SU-DHL-6 (cell line): ENCODE results near the gene MYRFL.

Experiments
- H2AFZ ChIP-seq: fragments of 200-600 bp; sonication (generic); 2 replicates; pipeline ENCODE4 v1.6.1; 2014; ENCODE audit warnings: low read depth, mild to moderate bottlenecking, moderate library complexity, mixed read lengths, antibody characterized with exemption, low read length; ENCODE audit not compliant: severe bottlenecking
- H3F3A ChIP-seq: fragments of 200-600 bp; shearing (Covaris generic); 2 replicates; pipeline ENCODE4 v1.6.0; 2016; ENCODE audit warnings: antibody characterized with exemption, mild to moderate bottlenecking; ENCODE audit not compliant: insufficient read depth
- H3K27ac ChIP-seq: fragments of 200-600 bp; sonication (generic); 2 replicates; pipeline ENCODE4 v1.5.1; 2016; ENCODE audit warnings: low read depth, mild to moderate bottlenecking, low read length, moderate library complexity, mixed read lengths
- H3K27me3 ChIP-seq: fragments of 200-600 bp; sonication (generic), shearing (Covaris generic); 2 replicates; pipeline ENCODE4 v1.6.0; 2014; ENCODE audit warnings: mild to moderate bottlenecking, low read length
- H3K36me3 ChIP-seq: fragments of 200-600 bp; sonication (generic); 2 replicates; pipeline ENCODE4 v1.6.1; 2014; ENCODE audit warnings: mild to moderate bottlenecking, low read length, mixed read lengths
- H3K4me2 ChIP-seq: fragments of 300-600, 200-600 bp; shearing (Covaris generic), sonication (generic); 2 replicates; pipeline ENCODE4 v1.6.0; 2014; ENCODE audit warnings: low read length, low read depth, mild to moderate bottlenecking; ENCODE audit not compliant: poor library complexity, severe bottlenecking
- H3K4me3 ChIP-seq: fragments of 200-600 bp; sonication (generic); 2 replicates; pipeline ENCODE4 v1.5.1; 2014; ENCODE audit warnings: antibody characterized with exemption, low read length, mild to moderate bottlenecking, mixed read lengths; ENCODE audit not compliant: insufficient read depth, poor library complexity, severe bottlenecking
- H3K79me2 ChIP-seq: fragments of 200-600 bp; sonication (generic); 2 replicates; pipeline ENCODE4 v1.6.1; 2014; ENCODE audit warnings: mild to moderate bottlenecking, low read length, moderate library complexity; ENCODE audit not compliant: insufficient read depth
- H3K9ac ChIP-seq: fragments of 200-600 bp; sonication (generic); 2 replicates; pipeline ENCODE4 v1.7.0; 2014; ENCODE audit warnings: mild to moderate bottlenecking, low read length
- H3K9me2 ChIP-seq: fragments of 200-600 bp; sonication (generic); replicated peaks from 2 replicates; pipeline ENCODE4 v1.6.1; 2014; ENCODE audit warnings: low read length; ENCODE audit not compliant: insufficient read depth
- H3K9me3 ChIP-seq: fragments of 200-600 bp; sonication (generic); 2 replicates; pipeline ENCODE4 v1.6.1; 2014; ENCODE audit warnings: low read length, mixed read lengths; ENCODE audit not compliant: insufficient read depth
- H4K20me1 ChIP-seq: fragments of 200-600 bp; sonication (generic); 2 replicates; pipeline ENCODE4 v1.6.1; 2014; ENCODE audit warnings: low read depth, mild to moderate bottlenecking, antibody characterized with exemption, low read length, moderate library complexity, mixed read lengths
- EZH2phosphoT487 ChIP-seq: fragments of 200-600 bp; sonication (generic), shearing (Covaris generic); conservative IDR thresholded peaks from 2 replicates; pipeline ENCODE4 v1.6.1; 2018; ENCODE audit warnings: mild to moderate bottlenecking, antibody characterized with exemption, low read length, moderate library complexity, mixed read lengths
- TF ChIP-seq, protein P1 (sequence below): fragments of 200-600 bp; sonication (generic); IDR thresholded peaks from one replicate; pipeline ENCODE4 v1.5.1; 2017; ENCODE audit warnings: antibody characterized with exemption, mild to moderate bottlenecking, low read length, moderate library complexity; ENCODE audit not compliant: insufficient read depth, poor library complexity, severe bottlenecking

MYRFL gene

GRCh38 chr12:69886109-69886508 lies 61.1 kb downstream of the MYRFL start:
- Histone ChIP-seq H3K9me3 (no peaks in the 10 kb centered on the region), H3F3A (no peaks in the 10 kb centered on the region), H2AFZ (no peak overlapping the region), H3K27ac (no peak overlapping the region), H3K4me3 (no peak overlapping the region), H3K9me2 (no peaks in the 10 kb centered on the region), H3K9ac (no peak overlapping the region), H3K27me3 (no peaks in the 10 kb centered on the region), H3K4me2 (no peak overlapping the region), H3K36me3 (no peaks in the 10 kb centered on the region), H4K20me1 (no peaks in the 10 kb centered on the region), H3K79me2 (no peaks in the 10 kb centered on the region)
- TF ChIP-seq, protein P1, sequence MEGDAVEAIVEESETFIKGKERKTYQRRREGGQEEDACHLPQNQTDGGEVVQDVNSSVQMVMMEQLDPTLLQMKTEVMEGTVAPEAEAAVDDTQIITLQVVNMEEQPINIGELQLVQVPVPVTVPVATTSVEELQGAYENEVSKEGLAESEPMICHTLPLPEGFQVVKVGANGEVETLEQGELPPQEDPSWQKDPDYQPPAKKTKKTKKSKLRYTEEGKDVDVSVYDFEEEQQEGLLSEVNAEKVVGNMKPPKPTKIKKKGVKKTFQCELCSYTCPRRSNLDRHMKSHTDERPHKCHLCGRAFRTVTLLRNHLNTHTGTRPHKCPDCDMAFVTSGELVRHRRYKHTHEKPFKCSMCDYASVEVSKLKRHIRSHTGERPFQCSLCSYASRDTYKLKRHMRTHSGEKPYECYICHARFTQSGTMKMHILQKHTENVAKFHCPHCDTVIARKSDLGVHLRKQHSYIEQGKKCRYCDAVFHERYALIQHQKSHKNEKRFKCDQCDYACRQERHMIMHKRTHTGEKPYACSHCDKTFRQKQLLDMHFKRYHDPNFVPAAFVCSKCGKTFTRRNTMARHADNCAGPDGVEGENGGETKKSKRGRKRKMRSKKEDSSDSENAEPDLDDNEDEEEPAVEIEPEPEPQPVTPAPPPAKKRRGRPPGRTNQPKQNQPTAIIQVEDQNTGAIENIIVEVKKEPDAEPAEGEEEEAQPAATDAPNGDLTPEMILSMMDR: no peak
- TF ChIP-seq EZH2phosphoT487: no peak

DNA sequence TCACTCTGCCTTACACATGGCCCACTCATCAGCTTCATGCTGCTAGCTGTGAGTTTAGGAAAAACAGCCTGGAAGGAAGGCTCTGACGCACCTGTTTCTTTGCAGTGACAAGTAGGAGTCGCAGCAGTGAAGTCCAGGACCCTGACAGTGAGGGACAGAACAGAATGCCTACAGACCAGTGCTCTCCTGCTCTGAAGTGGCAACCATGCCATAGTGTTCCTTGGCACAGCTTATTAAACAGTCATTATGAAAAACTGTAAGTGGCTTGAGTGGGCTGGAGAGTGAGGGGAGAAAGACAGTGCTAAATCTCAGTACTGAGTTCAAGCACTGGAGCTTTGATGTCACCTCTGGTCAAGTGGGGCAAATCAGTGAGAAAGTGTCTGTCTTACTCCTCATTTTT lies 61.7 kb downstream of the MYRFL start:
- H4K20me1 ChIP-seq: no peaks in the 10 kb centered on the region
- H3K4me2 ChIP-seq: no peak overlapping the region
- H3K9ac ChIP-seq: no peak overlapping the region
- no peaks in the 10 kb centered on the region for H3K36me3 ChIP-seq
- no peaks in the 10 kb centered on the region for H3K9me2 ChIP-seq
- no peaks in the 10 kb centered on the region for H3K9me3 ChIP-seq
- TF ChIP-seq EZH2phosphoT487: no peak
- TF ChIP-seq, protein P1: no peak
- no peak overlapping the region for H2AFZ ChIP-seq
- H3K79me2 ChIP-seq: no peaks in the 10 kb centered on the region
- H3K4me3 ChIP-seq: no peak overlapping the region
- H3F3A ChIP-seq: no peaks in the 10 kb centered on the region
- H3K27ac ChIP-seq: no peak overlapping the region
- no peaks in the 10 kb centered on the region for H3K27me3 ChIP-seq

DNA sequence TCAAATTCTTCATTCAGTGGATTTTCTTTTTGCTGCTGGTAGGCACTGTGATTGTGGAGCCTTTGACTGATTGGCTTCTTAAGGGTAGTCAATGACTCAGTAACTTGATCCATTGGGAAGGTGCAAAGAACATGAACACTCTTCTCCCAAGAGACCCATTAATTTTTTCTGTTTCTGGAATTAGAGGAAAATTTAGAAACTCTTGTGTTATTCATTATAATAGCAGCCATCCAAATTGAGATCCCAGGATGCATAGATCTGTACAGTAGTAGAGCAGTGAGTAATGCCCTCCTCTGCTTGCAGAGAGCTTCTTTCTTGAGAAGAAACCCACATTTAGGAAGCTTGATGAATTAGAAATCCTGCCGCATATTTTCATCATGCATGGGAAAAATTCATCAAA lies 63.9 kb downstream of the MYRFL start:
- no peak overlapping the region for H3K27ac ChIP-seq
- H3K79me2 ChIP-seq: no peaks in the 10 kb centered on the region
- no peaks in the 10 kb centered on the region for H3K9me2 ChIP-seq
- no peak for TF ChIP-seq EZH2phosphoT487
- TF ChIP-seq, protein P1: no peak
- no peaks in the 10 kb centered on the region for H4K20me1 ChIP-seq
- H3K9me3 ChIP-seq: no peaks in the 10 kb centered on the region
- no peaks in the 10 kb centered on the region for H3K27me3 ChIP-seq
- H3K4me2 ChIP-seq: no peak overlapping the region
- no peak overlapping the region for H2AFZ ChIP-seq
- H3K36me3 ChIP-seq: no peaks in the 10 kb centered on the region
- no peaks in the 10 kb centered on the region for H3F3A ChIP-seq
- H3K9ac ChIP-seq: no peak overlapping the region
- H3K4me3 ChIP-seq: no peak overlapping the region
